ENCODE data around the gene L2HGDH.
"Not testable (repeated sequence)": the region's sequence is repeated elsewhere in the genome, so short reads cannot be mapped to it uniquely, and the experiment has no call there.

Gene L2HGDH

GRCh38 chr14:50339178-50339804, 27.3 kb upstream of the L2HGDH start:
- no peak for DNase-seq (ENCODE audit: low read depth)

GRCh38 chr14:50338587-50338986, 26.6 kb upstream of the L2HGDH start:
- DNase-seq (ENCODE audit: low read depth), result no peak

GRCh38 chr14:50335989-50336824, 24.2 kb upstream of the L2HGDH start:
- no peak for DNase-seq (ENCODE audit: low read depth)

- DNase-seq (ENCODE audit: low read depth), result no peak
Observed at GRCh38 chr14:50335389-50335788, 23.4 kb upstream of the L2HGDH start.

- DNase-seq (ENCODE audit: low read depth), result no peak
Observed at GRCh38 chr14:50334211-50334610, 22.2 kb upstream of the L2HGDH start.

GRCh38 chr14:50333014-50333509, 21.0 kb upstream of the L2HGDH start:
- no peak for DNase-seq (ENCODE audit: low read depth)

- DNase-seq (ENCODE audit: low read depth), result no peak
Observed at GRCh38 chr14:50331596-50331995, 19.6 kb upstream of the L2HGDH start.

GRCh38 chr14:50321009-50321660, 9.1 kb upstream of the L2HGDH start:
- DNase-seq (ENCODE audit: low read depth), result peak; percentile 44

- DNase-seq (ENCODE audit: low read depth), result no peak
Observed at GRCh38 chr14:50320283-50320682, 8.3 kb upstream of the L2HGDH start.

GRCh38 chr14:50319721-50320120, 7.7 kb upstream of the L2HGDH start:
- DNase-seq (ENCODE audit: low read depth), result no peak

- no peak for DNase-seq (ENCODE audit: low read depth)
Observed at GRCh38 chr14:50319293-50319692, 7.3 kb upstream of the L2HGDH start.

- no peak for DNase-seq (ENCODE audit: low read depth)
Observed at GRCh38 chr14:50318031-50318626, 6.1 kb upstream of the L2HGDH start.

GRCh38 chr14:50314098-50314497, 2.1 kb upstream of the L2HGDH start:
- DNase-seq (ENCODE audit: low read depth), result not testable (repeated sequence)

- peak; percentile 22 for DNase-seq (ENCODE audit: low read depth)
Observed at GRCh38 chr14:50312734-50313054, 665 bp upstream of the L2HGDH start.

- no peak for DNase-seq (ENCODE audit: low read depth)
Observed at GRCh38 chr14:50311337-50311971, 575 bp downstream of the L2HGDH start.

GRCh38 chr14:50310445-50310844, 1.6 kb downstream of the L2HGDH start:
- DNase-seq (ENCODE audit: low read depth), result no peak

- no peak for DNase-seq (ENCODE audit: low read depth)
Observed at GRCh38 chr14:50308363-50308915, 3.6 kb downstream of the L2HGDH start.

GRCh38 chr14:50303744-50304471, 8.1 kb downstream of the L2HGDH start:
- no peak for DNase-seq (ENCODE audit: low read depth)

- no peak for DNase-seq (ENCODE audit: low read depth)
Observed at GRCh38 chr14:50301914-50302313, 10.1 kb downstream of the L2HGDH start.

- DNase-seq (ENCODE audit: low read depth), result no peak
Observed at GRCh38 chr14:50299585-50299984, 12.4 kb downstream of the L2HGDH start.

GRCh38 chr14:50290306-50290705, 21.7 kb downstream of the L2HGDH start:
- no peak for DNase-seq (ENCODE audit: low read depth)

Data from stimulated activated CD8-positive, alpha-beta memory T cell treated with anti-CD3 and anti-CD28 coated beads, Interleukin-12 subunit alpha, Interleukin-12 subunit beta, amount 100 ng/mL, for 1 hour (primary cell).